ENCODE data around the gene COPB2.
"Not testable (repeated sequence)": the region's sequence is repeated elsewhere in the genome, so short reads cannot be mapped to it uniquely, and the experiment has no call there.

The COPB2 gene

GRCh38 chr3:139378587-139379241 is 10.7 kb downstream of the COPB2 start:
- no peak for DNase-seq (ENCODE audit: low read depth in 2 of 2)

GRCh38 chr3:139377378-139377777 is 12.1 kb downstream of the COPB2 start:
- DNase-seq (ENCODE audit: low read depth in 2 of 2), result no peak

- DNase-seq (ENCODE audit: low read depth in 2 of 2), result no peak
Observed at GRCh38 chr3:139374099-139374498, 15.3 kb downstream of the COPB2 start.

- no peak for DNase-seq (ENCODE audit: low read depth in 2 of 2)
Observed at GRCh38 chr3:139364549-139364948, 24.9 kb downstream of the COPB2 start.

GRCh38 chr3:139361276-139361675 is 28.2 kb downstream of the COPB2 start:
- no peak for DNase-seq (ENCODE audit: low read depth in 2 of 2)

- no peak for DNase-seq (ENCODE audit: low read depth in 2 of 2)
Observed at GRCh38 chr3:139358841-139359562, 30.4 kb downstream of the COPB2 start.

- DNase-seq (ENCODE audit: low read depth in 2 of 2), result no peak
Observed at GRCh38 chr3:139357899-139358298, 31.5 kb downstream of the COPB2 start.

- DNase-seq (ENCODE audit: low read depth in 2 of 2), result no peak
Observed at GRCh38 chr3:139355891-139356290, 33.6 kb downstream of the COPB2 start.

- DNase-seq (ENCODE audit: low read depth in 2 of 2), result no peak
Observed at GRCh38 chr3:139355476-139355875, 34.0 kb downstream of the COPB2 start.

GRCh38 chr3:139354661-139355060 is 34.8 kb downstream of the COPB2 start:
- DNase-seq (ENCODE audit: low read depth in 2 of 2), result no peak

- DNase-seq (ENCODE audit: low read depth in 2 of 2), result no peak
Observed at GRCh38 chr3:139353920-139354556, 35.4 kb downstream of the COPB2 start.

- no peak for DNase-seq (ENCODE audit: low read depth in 2 of 2)
Observed at GRCh38 chr3:139346771-139347170, 42.7 kb downstream of the COPB2 start.

- peak; percentile 37 to 50 for DNase-seq (ENCODE audit: low read depth in 2 of 2)
Observed at GRCh38 chr3:139343895-139344856, 45.3 kb downstream of the COPB2 start, which contains the start of gene MRPS22. MRPS22 (plus strand) TSS chr3:139344020; CDS start chr3:139344027, 7 bp downstream.

GRCh38 chr3:139342054-139342453 is 47.4 kb downstream of the COPB2 start:
- DNase-seq (ENCODE audit: low read depth in 2 of 2), result no peak

- DNase-seq (ENCODE audit: low read depth in 2 of 2), result no peak
Observed at GRCh38 chr3:139340784-139341183, 48.7 kb downstream of the COPB2 start.

GRCh38 chr3:139339219-139339906 is 50.1 kb downstream of the COPB2 start:
- DNase-seq (ENCODE audit: low read depth in 2 of 2), result no peak

GRCh38 chr3:139338405-139338804 is 51.0 kb downstream of the COPB2 start:
- DNase-seq (ENCODE audit: low read depth in 2 of 2), result no peak

- DNase-seq (ENCODE audit: low read depth in 2 of 2), result not testable (repeated sequence)
Observed at GRCh38 chr3:139334675-139335074, 54.8 kb downstream of the COPB2 start.

- DNase-seq (ENCODE audit: low read depth in 2 of 2), result no peak
Observed at GRCh38 chr3:139332092-139332491, 57.4 kb downstream of the COPB2 start.

GRCh38 chr3:139329364-139329850 is 60.0 kb downstream of the COPB2 start:
- peak; percentile 69 to 83 for DNase-seq (ENCODE audit: low read depth in 2 of 2)

- no peak for DNase-seq (ENCODE audit: low read depth in 2 of 2)
Observed at GRCh38 chr3:139328356-139328755, 61.1 kb downstream of the COPB2 start.

Data from stimulated activated CD4-positive, alpha-beta T cell treated with anti-CD3 and anti-CD28 coated beads, Interleukin-1b, Interleukin-23, amount 100 ng/mL, for 1 hour (primary cell).